ENCODE measurements around the gene TOB2.

Gene TOB2

GRCh38 chr22:41403532-41404318 lies 42.9 kb downstream of the TOB2 start:
- ChIA-PET CTCF (interaction anchor here (0.5 to 11.6 kb wide), 44 partner anchors 11 to 712 kb away, joined by 3 to 301 read pairs (median 4); partner anchors contain the start of genes ACO2, PHF5A, TEF and TOB2), POLR2A (interaction anchor here (0.6 to 7.6 kb wide), 11 partner anchors 11 to 217 kb away, joined by 3 to 70 read pairs (median 4); partner anchors contain the start of genes ACO2, PHF5A, TEF and TOB2)
- H3K4me1 ChIP-seq (ENCODE audit: control insufficient read depth, insufficient read depth, low read length), result no peaks in the 10 kb centered on the region
- H3K4me3 ChIP-seq (ENCODE audit: low read depth, low read length), result no peak overlapping the region
- no peaks in the 10 kb centered on the region for H3K36me3 ChIP-seq (ENCODE audit: control insufficient read depth in 2 of 2, insufficient read depth in 1 of 2, low read length in 2 of 2)
- no peaks in the 10 kb centered on the region for H3K9me3 ChIP-seq (ENCODE audit: control insufficient read depth, insufficient read depth, low read depth, low read length)
- H3K27ac ChIP-seq (ENCODE audit: extremely low read depth, low read depth, low read length), result no peak overlapping the region
- TF ChIP-seq EGR2 (tag by site-specific recombination; IDR thresholded peaks at IDR 0.05; ENCODE audit: low read depth) (peak; percentile 7; the same call in 1 of the 2 replicates), ZNF335 (tag by site-specific recombination; conservative IDR thresholded peaks at IDR 0.05) (peak; percentile 97), KLF1 (tag by site-specific recombination; IDR thresholded peaks at IDR 0.05) (peak; percentile 73; the same call in 1 of the 2 replicates), SCRT1 (tag by site-specific recombination; IDR thresholded peaks at IDR 0.05; ENCODE audit: borderline replicate concordance) (no peak), ZNF791 (tag by site-specific recombination; IDR thresholded peaks at IDR 0.05) (no peak), ZNF629 (tag by site-specific recombination; IDR thresholded peaks at IDR 0.05) (peak; percentile 29; the same call in 1 of the 2 replicates), ZNF37A (tag by site-specific recombination; IDR thresholded peaks at IDR 0.05) (no peak), ZNF398 (tag by site-specific recombination; IDR thresholded peaks at IDR 0.05) (0 out of 2 replicates have a peak, but pooled peaks have one; percentile 28), GLI2 (tag by site-specific recombination; IDR thresholded peaks at IDR 0.05; ENCODE audit: borderline replicate concordance, low read depth) (no peak), ZBTB7A (tag by site-specific recombination; IDR thresholded peaks at IDR 0.05; ENCODE audit: low read depth) (peak; percentile 66; the same call in 1 of the 2 replicates), ZNF692 (tag by site-specific recombination; IDR thresholded peaks at IDR 0.05) (peak; percentile 84), ZNF324 (tag by site-specific recombination; IDR thresholded peaks at IDR 0.05) (peak; percentile 54; the same call in 1 of the 2 replicates), ZNF768 (tag by site-specific recombination; IDR thresholded peaks at IDR 0.05) (no peak), ZNF654 (tag by site-specific recombination; IDR thresholded peaks at IDR 0.05; ENCODE audit: low read depth) (peak; percentile 96), KLF16 (tag by site-specific recombination; IDR thresholded peaks at IDR 0.05) (peak; percentile 74), GLIS1 (tag by site-specific recombination; IDR thresholded peaks at IDR 0.05) (peak; percentile 40; the same call in 1 of the 2 replicates), ZNF639 (tag by site-specific recombination; IDR thresholded peaks at IDR 0.05) (0 out of 2 replicates have a peak, but pooled peaks have one; percentile 32), ZNF2 (tag by site-specific recombination; IDR thresholded peaks at IDR 0.05) (peak; percentile 96), ZBTB8A (tag by site-specific recombination; IDR thresholded peaks at IDR 0.05) (peak; percentile 13; the same call in 1 of the 2 replicates), KLF17 (tag by site-specific recombination; IDR thresholded peaks at IDR 0.05) (peak; percentile 91), KLF9 (tag by site-specific recombination; IDR thresholded peaks at IDR 0.05; ENCODE audit: low read depth) (peak; percentile 48; the same call in 1 of the 2 replicates), PATZ1 (tag by site-specific recombination; IDR thresholded peaks at IDR 0.05) (peak; percentile 57), BCL11A (tag by site-specific recombination; IDR thresholded peaks at IDR 0.05; ENCODE audit: low read depth) (0 out of 2 replicates have a peak, but pooled peaks have one; percentile 66), BCL11B (tag by site-specific recombination; IDR thresholded peaks at IDR 0.05; ENCODE audit: low read depth) (peak; percentile 79; the same call in 1 of the 2 replicates), WT1 (tag by site-specific recombination; IDR thresholded peaks at IDR 0.05) (peak; percentile 33; the same call in 1 of the 2 replicates), KLF7 (tag by site-specific recombination; IDR thresholded peaks at IDR 0.05; ENCODE audit: borderline replicate concordance) (peak; percentile 35; the same call in 1 of the 2 replicates), SP3 (tag by site-specific recombination; IDR thresholded peaks at IDR 0.05) (no peak), ZNF391 (tag by site-specific recombination; IDR thresholded peaks at IDR 0.05; ENCODE audit: borderline replicate concordance, low read depth) (peak; percentile 73; the same call in 1 of the 2 replicates)
